Measurements from ENCODE around the gene GIGYF2. TPM values are rescaled to one million over a fixed set of nuclear protein-coding genes. Genes with fewer than 3 reads are reported as not detected.

Gene GIGYF2
- total and polyA plus RNA-seq, 3 donors from 2014 or later, result 107 to 173 (median 150) TPM

GRCh38 chr2:232886176-232886575 lies 189.0 kb downstream of the GIGYF2 start:
- no peaks in the 10 kb centered on the region for H3K9me3 ChIP-seq
- peaks cover 9% of the 10 kb centered on the region for H3K4me1 ChIP-seq
- WGBS, 2 donors, result 90 to 93% methylated on average over 11 of the region's 11 CpGs
- no peak for TF ChIP-seq POLR2A (IDR thresholded peaks at IDR 0.05)
- no peak for TF ChIP-seq CTCF (IDR thresholded peaks at IDR 0.05)
- no peak overlapping the region for H3K4me3 ChIP-seq
- no peaks in the 10 kb centered on the region for H3K36me3 ChIP-seq (ENCODE audit: low read depth, missing control alignments)
- H3K27me3 ChIP-seq, result no peaks in the 10 kb centered on the region
- no peak overlapping the region for H3K27ac ChIP-seq
- intact Hi-C loops (cut with DNase I; ENCODE audit: low total_unique reads), result no loop called here
- no peak for DNase-seq

GRCh38 chr2:232886632-232887031 lies 189.5 kb downstream of the GIGYF2 start:
- TF ChIP-seq CTCF (IDR thresholded peaks at IDR 0.05) (no peak), POLR2A (IDR thresholded peaks at IDR 0.05) (no peak)
- Histone ChIP-seq H3K36me3 (ENCODE audit: low read depth, missing control alignments) (no peaks in the 10 kb centered on the region), H3K4me3 (no peak overlapping the region), H3K4me1 (peaks cover 13% of the 10 kb centered on the region), H3K27ac (no peak overlapping the region), H3K9me3 (no peaks in the 10 kb centered on the region), H3K27me3 (no peaks in the 10 kb centered on the region)
- 84% methylated on average over 7 of the region's 7 CpGs for WGBS, 2 donors
- DNase-seq, result no peak
- intact Hi-C loops (cut with DNase I; ENCODE audit: low total_unique reads), result no loop called here

- Histone ChIP-seq H3K4me3 (no peak overlapping the region), H3K9me3 (no peaks in the 10 kb centered on the region), H3K4me1 (peaks cover 16% of the 10 kb centered on the region), H3K36me3 (ENCODE audit: low read depth, missing control alignments) (no peaks in the 10 kb centered on the region), H3K27ac (no peak overlapping the region), H3K27me3 (no peaks in the 10 kb centered on the region)
- 75 to 82% methylated on average over 10 to 15 of the region's 15 CpGs for WGBS, 2 donors
- TF ChIP-seq POLR2A (IDR thresholded peaks at IDR 0.05) (no peak), CTCF (IDR thresholded peaks at IDR 0.05) (no peak)
- intact Hi-C loops (cut with DNase I; ENCODE audit: low total_unique reads), result no loop called here
- DNase-seq, result peak; percentile 12
These were observed 190.2 kb downstream of the GIGYF2 start for GRCh38 chr2:232887171-232887850.

- Histone ChIP-seq H3K27me3 (no peaks in the 10 kb centered on the region), H3K27ac (no peak overlapping the region), H3K36me3 (ENCODE audit: low read depth, missing control alignments) (no peaks in the 10 kb centered on the region), H3K9me3 (no peaks in the 10 kb centered on the region), H3K4me3 (no peak overlapping the region), H3K4me1 (peaks cover 16% of the 10 kb centered on the region)
- DNase-seq, result peak; percentile 4
- WGBS, 2 donors, result 85 to 90% methylated on average over 18 to 21 of the region's 21 CpGs
- intact Hi-C loops (cut with DNase I; ENCODE audit: low total_unique reads), result no loop called here
- TF ChIP-seq POLR2A (IDR thresholded peaks at IDR 0.05), result no peak
- no peak for TF ChIP-seq CTCF (IDR thresholded peaks at IDR 0.05)
These were observed 191.1 kb downstream of the GIGYF2 start for GRCh38 chr2:232888099-232888836.
